H1 (cell line): ENCODE results near the gene CSNK1G3. TPM values are rescaled to one million over a fixed set of nuclear protein-coding genes. Genes with fewer than 3 reads are reported as not detected.

Source experiments
- CTCF ChIA-PET: fragments of 300-600 bp; sonication (Branson Sonifier 250); formaldehyde crosslinking; loops from one replicate; lab custom pipeline; 2021; ENCODE audit not compliant: partially characterized antibody; lab: Charles Lee
- POLR2A ChIA-PET: fragments of 300-600 bp; sonication (Branson Sonifier 250); formaldehyde crosslinking; loops from one replicate; lab custom pipeline; 2021; ENCODE audit warnings: inconsistent platforms; ENCODE audit not compliant: partially characterized antibody; lab: Charles Lee
- DNase-seq, 2 experiments: peaks; one replicate each; pipeline versions ENCODE4 v3.0.0 to v3.0.0-alpha.2; 2010 to 2022; ENCODE audit warnings: low spot score in 2 of 2, low read depth in 1 of 2, mixed read lengths in 1 of 2
- FAIRE-seq: peaks from 2 replicates; lab custom pipeline; 2011; peaks lifted over from hg19 to GRCh38; lab: Jason Lieb, UNC
- H2AFZ ChIP-seq: 2 replicates; pipeline ENCODE4 v1.8.1; 2012; ENCODE audit warnings: low read length, inconsistent platforms
- H2AK5ac ChIP-seq: 2 replicates; pipeline ENCODE4 v1.6.1; 2013; ENCODE audit warnings: low read depth, low read length
- H2BK120ac ChIP-seq: replicated peaks from 2 replicates; pipeline ENCODE3; 2013; ENCODE audit warnings: low read depth, low read length, inconsistent platforms
- H2BK12ac ChIP-seq: 2 replicates; pipeline ENCODE4 v1.6.1; 2013; ENCODE audit warnings: low read depth, low read length
- H2BK15ac ChIP-seq: 2 replicates; pipeline ENCODE4 v1.6.1; 2013; ENCODE audit warnings: low read length
- H2BK20ac ChIP-seq: 2 replicates; pipeline ENCODE4 v1.6.1; 2013; ENCODE audit warnings: low read length
- H2BK5ac ChIP-seq: 2 replicates; pipeline ENCODE4 v1.6.1; 2013; ENCODE audit warnings: low read depth, low read length
- H3K14ac ChIP-seq: 2 replicates; pipeline ENCODE4 v1.6.1; 2013; ENCODE audit warnings: inconsistent platforms; ENCODE audit not compliant: insufficient read length
- H3K18ac ChIP-seq: 2 replicates; pipeline ENCODE4 v1.6.1; 2013; ENCODE audit warnings: low read length; ENCODE audit errors: extremely low read depth
- H3K23ac ChIP-seq: 2 replicates; pipeline ENCODE4 v1.6.1; 2013; ENCODE audit warnings: inconsistent platforms; ENCODE audit not compliant: insufficient read length
- H3K23me2 ChIP-seq: 2 replicates; pipeline ENCODE4 v1.6.1; 2013; ENCODE audit warnings: low read depth, low read length
- H3K27ac ChIP-seq: 2 replicates; pipeline ENCODE4 v1.6.1; 2011; ENCODE audit warnings: low read depth, low read length, inconsistent platforms
- H3K27me3 ChIP-seq, 4 experiments: replicated peaks in 1 of 4; 1 replicate in 1 of 4; 2 replicates in 3 of 4; pipeline versions ENCODE4 v1.6.1 to v1.8.1; 2011 to 2013; ENCODE audit warnings: low read length in 3 of 4, mild to moderate bottlenecking in 3 of 4, inconsistent platforms in 2 of 4, mixed read lengths in 2 of 4, moderate library complexity in 1 of 4; ENCODE audit not compliant: control insufficient read depth in 3 of 4, insufficient read depth in 3 of 4; ENCODE audit errors: extremely low read depth in 1 of 4
- H3K36me3 ChIP-seq, 4 experiments: 2 replicates each; pipeline versions ENCODE4 v1.6.1 to v1.8.1; 2011 to 2013; ENCODE audit warnings: mild to moderate bottlenecking in 4 of 4, low read length in 3 of 4, moderate library complexity in 2 of 4, control low read depth in 1 of 4, inconsistent platforms in 1 of 4; ENCODE audit not compliant: insufficient read depth in 4 of 4, control insufficient read depth in 2 of 4
- H3K4ac ChIP-seq: replicated peaks from 2 replicates; pipeline ENCODE3; 2013; ENCODE audit warnings: low read length, low read depth, mixed read lengths, inconsistent platforms; ENCODE audit not compliant: insufficient read length
- H3K4me1 ChIP-seq, 4 experiments: replicated peaks in 1 of 4; 1 replicate in 1 of 4; 2 replicates in 3 of 4; pipeline versions ENCODE4 v1.6.1 to v1.8.1; 2011 to 2013; ENCODE audit warnings: low read length in 3 of 4, inconsistent platforms in 2 of 4, mixed read lengths in 1 of 4; ENCODE audit not compliant: insufficient read depth in 4 of 4, control insufficient read depth in 3 of 4
- H3K4me2 ChIP-seq, 2 experiments: 2 replicates each; pipeline versions ENCODE4 v1.6.1 to v1.8.1; 2011 to 2013; ENCODE audit warnings: low read depth in 2 of 2, low read length in 2 of 2, control low read depth in 1 of 2, inconsistent platforms in 1 of 2, mild to moderate bottlenecking in 1 of 2; ENCODE audit not compliant: insufficient read depth in 1 of 2
- H3K4me3 ChIP-seq, 4 experiments: fragments of 200-600, 300-600 bp in 1 of 4; sonication (generic), shearing (Covaris generic), sonication (Bioruptor Twin) in 1 of 4; 2 replicates each; pipeline versions ENCODE4 v1.5.1 to v1.8.1; 2011 to 2016; ENCODE audit warnings: low read length in 4 of 4, low read depth in 3 of 4, control low read depth in 2 of 4, inconsistent platforms in 2 of 4, mild to moderate bottlenecking in 2 of 4, mixed read lengths in 1 of 4, moderate library complexity in 1 of 4; ENCODE audit not compliant: insufficient read depth in 2 of 4; ENCODE audit errors: extremely low read depth in 1 of 4
- H3K56ac ChIP-seq: replicated peaks from 2 replicates; pipeline ENCODE3; 2013; ENCODE audit warnings: low read depth, mild to moderate bottlenecking, mixed read lengths, low read length, inconsistent platforms; ENCODE audit not compliant: insufficient read length
- H3K79me1 ChIP-seq: 2 replicates; pipeline ENCODE4 v1.6.1; 2013; ENCODE audit warnings: low read depth, low read length, control low read depth
- H3K79me2 ChIP-seq, 2 experiments: 2 replicates each; pipeline versions ENCODE4 v1.6.1 to v1.8.1; 2012 to 2013; ENCODE audit warnings: low read length in 2 of 2, mild to moderate bottlenecking in 2 of 2, inconsistent platforms in 1 of 2; ENCODE audit not compliant: insufficient read depth in 2 of 2, control insufficient read depth in 1 of 2
- H3K9ac ChIP-seq, 4 experiments: replicated peaks in 1 of 4; 1 replicate in 1 of 4; 2 replicates in 3 of 4; pipeline versions ENCODE4 v1.6.1 to v1.8.1; 2011 to 2013; ENCODE audit warnings: low read depth in 3 of 4, low read length in 3 of 4, control low read depth in 2 of 4, mild to moderate bottlenecking in 2 of 4, moderate library complexity in 2 of 4, inconsistent platforms in 1 of 4; ENCODE audit errors: extremely low read depth in 1 of 4
- H3K9me3 ChIP-seq, 2 experiments: 2 replicates each; pipeline versions ENCODE4 v1.6.1 to v1.8.1; 2012 to 2013; ENCODE audit warnings: mild to moderate bottlenecking in 2 of 2, moderate library complexity in 2 of 2, control low read depth in 1 of 2, inconsistent platforms in 1 of 2, low read depth in 1 of 2, low read length in 1 of 2, mixed read lengths in 1 of 2; ENCODE audit not compliant: insufficient read depth in 2 of 2
- H4K20me1 ChIP-seq, 2 experiments: replicated peaks in 1 of 2; 2 replicates each; pipeline versions ENCODE3 to v1.8.1; 2011 to 2013; ENCODE audit warnings: inconsistent platforms in 2 of 2, low read length in 2 of 2, mild to moderate bottlenecking in 1 of 2; ENCODE audit not compliant: insufficient read depth in 2 of 2, control insufficient read depth in 1 of 2
- H4K5ac ChIP-seq: 2 replicates; pipeline ENCODE4 v1.6.1; 2013; ENCODE audit warnings: low read length, low read depth, mixed read lengths, inconsistent platforms; ENCODE audit not compliant: insufficient read length
- H4K8ac ChIP-seq: 2 replicates; pipeline ENCODE4 v1.8.0; 2013; ENCODE audit warnings: mild to moderate bottlenecking, moderate library complexity, low read length, inconsistent platforms; ENCODE audit not compliant: insufficient read depth; ENCODE audit errors: extremely low read depth
- H4K91ac ChIP-seq: replicated peaks from 2 replicates; pipeline ENCODE3; 2013; ENCODE audit warnings: low read length, mixed read lengths, inconsistent platforms; ENCODE audit not compliant: insufficient read length
- CBX8 ChIP-seq: fragments of 300-800, 300-1000 bp; sonication (generic); IDR thresholded peaks from 2 replicates; pipeline ENCODE4 v1.7.1; 2016; ENCODE audit warnings: low read depth, low read length, borderline replicate concordance
- polyA plus RNA-seq, 7 experiments: library from polyadenylated mRNA; depleted of rRNA in 3 of 7; stranded (reverse) in 5 of 7; unstranded in 2 of 7; fragments of >200 nt in 5 of 7; fragments of 200-250 nt in 2 of 7; gene quantifications; 1 replicate in 5 of 7; 2 replicates in 1 of 7; 4 replicates in 1 of 7; pipeline versions ENCODE4 v1.2.1 to v1.2.3, GENCODE V29; 2011 to 2013; ENCODE audit warnings: missing spikeins in 2 of 7, mixed read lengths in 2 of 7
- total RNA-seq: library from RNA; stranded (reverse); fragmentation: NEBNext Ultra II Directional; extraction: Animal tissue kit (Norgen Biotek cat#: 25700); gene quantifications from 2 replicates; pipeline ENCODE4 v1.2.1, GENCODE V29; 2021

Gene CSNK1G3
- total and polyA plus RNA-seq, 2 of the 8 experiments (the other 6 are each of a cell fraction or from before 2014, with no cell fraction given), result 10.6 to 58.9 TPM

- Histone ChIP-seq H3K56ac (no peak overlapping the region), H3K79me2 (peaks cover 0 to 39% of the 10 kb centered on the region in 2 experiments; a peak in 2 of 4 replicates), H3K14ac (no peak overlapping the region), H3K36me3 (peaks cover 0 to 9% (median 0%) of the 10 kb centered on the region in 4 experiments; a peak in 3 of 8 replicates), H3K79me1 (no peaks in the 10 kb centered on the region), H4K20me1 (peaks cover 0 to 2% of the 10 kb centered on the region in 2 experiments), H2BK12ac (no peak overlapping the region), H3K4ac (no peak overlapping the region), H2AK5ac (no peak overlapping the region), H2BK5ac (no peak overlapping the region), H3K27me3 (no peaks in the 10 kb centered on the region), H3K27ac (no peak overlapping the region), H2AFZ (no peak overlapping the region), H2BK20ac (no peak overlapping the region), H3K4me2 (no peak overlapping the region), H3K4me3 (no peak overlapping the region), H4K91ac (no peak overlapping the region), H3K9ac (no peak overlapping the region), H3K18ac (no peak overlapping the region), H3K23ac (no peak overlapping the region), H4K5ac (no peak overlapping the region), H3K23me2 (no peaks in the 10 kb centered on the region), H3K9me3 (no peaks in the 10 kb centered on the region), H2BK120ac (no peak overlapping the region), H4K8ac (no peak overlapping the region), H2BK15ac (no peak overlapping the region), H3K4me1 (no peaks in the 10 kb centered on the region)
- FAIRE-seq (no peak), DNase-seq (no peak)
- ChIA-PET POLR2A (no interaction called here), CTCF (no interaction called here)
- TF ChIP-seq CBX8, result no peak
Measured at GRCh38 chr5:123571927-123572326, 60.0 kb downstream of the CSNK1G3 start.
